GM19193 (cell line): ENCODE measurements around the gene ABCA2.

Source experiments
- POLR2A ChIP-seq: IDR thresholded peaks from 4 replicates; pipeline ENCODE4 v1.6.1; 2011; ENCODE audit not compliant: insufficient read depth, insufficient read length; ENCODE audit errors: extremely low read depth

ABCA2 gene

GRCh38 chr9:137067860-137068538 is 40.0 kb upstream of the ABCA2 start:
- no peak for TF ChIP-seq POLR2A

- no peak for TF ChIP-seq POLR2A
Observed at GRCh38 chr9:137066096-137066861, 38.2 kb upstream of the ABCA2 start.

GRCh38 chr9:137065336-137065967 is 37.4 kb upstream of the ABCA2 start:
- no peak for TF ChIP-seq POLR2A

GRCh38 chr9:137064880-137065164 is 36.8 kb upstream of the ABCA2 start:
- TF ChIP-seq POLR2A, result no peak

- TF ChIP-seq POLR2A, result no peak
Observed at GRCh38 chr9:137064027-137064879, 36.2 kb upstream of the ABCA2 start.

- TF ChIP-seq POLR2A, result no peak
Observed at GRCh38 chr9:137063311-137064026, 35.4 kb upstream of the ABCA2 start.

- TF ChIP-seq POLR2A, result no peak
Observed at GRCh38 chr9:137062384-137062783, 34.3 kb upstream of the ABCA2 start.

GRCh38 chr9:137058521-137059234 is 30.6 kb upstream of the ABCA2 start:
- TF ChIP-seq POLR2A, result no peak

GRCh38 chr9:137057545-137057944 is 29.5 kb upstream of the ABCA2 start:
- TF ChIP-seq POLR2A, result no peak

GRCh38 chr9:137056739-137057415 is 28.8 kb upstream of the ABCA2 start:
- no peak for TF ChIP-seq POLR2A

GRCh38 chr9:137055385-137056364 is 27.6 kb upstream of the ABCA2 start:
- TF ChIP-seq POLR2A, result no peak

- no peak for TF ChIP-seq POLR2A
Observed at GRCh38 chr9:137054932-137055384, 26.9 kb upstream of the ABCA2 start.
